ENCODE results near the gene FN3KRP. TPM values are rescaled to one million over a fixed set of nuclear protein-coding genes. Genes with fewer than 3 reads are reported as not detected.
"Not testable (repeated sequence)": the region's sequence is repeated elsewhere in the genome, so short reads cannot be mapped to it uniquely, and the experiment has no call there.

The FN3KRP gene
- total RNA-seq, 1 experiment from 2014 or later = 35.4 TPM

GRCh38 chr17:82737967-82738877 is 21.7 kb downstream of the FN3KRP start:
- BruUV-seq (replicated peaks) = no TSS peak
- intact Hi-C loops (cut with micrococcal nuclease; ENCODE audit: unreplicated experiment) = no loop called here
- Histone ChIP-seq H3K27ac (ENCODE audit: low read depth, low read length, poor library complexity, severe bottlenecking) (no peak overlapping the region), H3K36me3 (ENCODE audit: insufficient read depth, low read length, poor library complexity, severe bottlenecking) (peaks cover 20% of the 10 kb centered on the region), H3K27me3 (replicated peaks; ENCODE audit: insufficient read depth, low read depth, low read length, poor library complexity) (no peaks in the 10 kb centered on the region), H3K9me3 (ENCODE audit: low read depth, low read length, poor library complexity, severe bottlenecking) (peaks cover 26% of the 10 kb centered on the region), H3K4me3 (ENCODE audit: low read depth, low read length, poor library complexity, severe bottlenecking) (no peak overlapping the region), H3K4me1 (ENCODE audit: insufficient read depth, low read length, poor library complexity, severe bottlenecking) (no peaks in the 10 kb centered on the region)
- CTCF ChIA-PET = no interaction called here
- POLR2A ChIA-PET (ENCODE audit: low non-redundant PET) = no interaction called here
- TF ChIP-seq EZH2 (IDR thresholded peaks at IDR 0.05; ENCODE audit: borderline replicate concordance, low read depth, low read length, poor library complexity, severe bottlenecking) (no peak), CTCF (conservative IDR thresholded peaks at IDR 0.05; ENCODE audit: low read depth, low read length) (no peak)
- DNase-seq (ENCODE audit: low spot score) = no peak

GRCh38 chr17:82740906-82741759 is 24.6 kb downstream of the FN3KRP start:
- CTCF ChIA-PET = no interaction called here
- intact Hi-C loops (cut with micrococcal nuclease; ENCODE audit: unreplicated experiment) = no loop called here
- Histone ChIP-seq H3K9me3 (ENCODE audit: low read depth, low read length, poor library complexity, severe bottlenecking) (peaks cover 16% of the 10 kb centered on the region), H3K27ac (ENCODE audit: low read depth, low read length, poor library complexity, severe bottlenecking) (no peak overlapping the region), H3K4me3 (ENCODE audit: low read depth, low read length, poor library complexity, severe bottlenecking) (no peak overlapping the region), H3K27me3 (replicated peaks; ENCODE audit: insufficient read depth, low read depth, low read length, poor library complexity) (no peaks in the 10 kb centered on the region), H3K36me3 (ENCODE audit: insufficient read depth, low read length, poor library complexity, severe bottlenecking) (peaks cover 16% of the 10 kb centered on the region), H3K4me1 (ENCODE audit: insufficient read depth, low read length, poor library complexity, severe bottlenecking) (no peaks in the 10 kb centered on the region)
- no peak for TF ChIP-seq EZH2 (IDR thresholded peaks at IDR 0.05; ENCODE audit: borderline replicate concordance, low read depth, low read length, poor library complexity, severe bottlenecking)
- TF ChIP-seq CTCF (conservative IDR thresholded peaks at IDR 0.05; ENCODE audit: low read depth, low read length) = no peak
- BruUV-seq (replicated peaks) = no TSS peak
- DNase-seq (ENCODE audit: low spot score) = no peak
- POLR2A ChIA-PET (ENCODE audit: low non-redundant PET) = no interaction called here

DNA sequence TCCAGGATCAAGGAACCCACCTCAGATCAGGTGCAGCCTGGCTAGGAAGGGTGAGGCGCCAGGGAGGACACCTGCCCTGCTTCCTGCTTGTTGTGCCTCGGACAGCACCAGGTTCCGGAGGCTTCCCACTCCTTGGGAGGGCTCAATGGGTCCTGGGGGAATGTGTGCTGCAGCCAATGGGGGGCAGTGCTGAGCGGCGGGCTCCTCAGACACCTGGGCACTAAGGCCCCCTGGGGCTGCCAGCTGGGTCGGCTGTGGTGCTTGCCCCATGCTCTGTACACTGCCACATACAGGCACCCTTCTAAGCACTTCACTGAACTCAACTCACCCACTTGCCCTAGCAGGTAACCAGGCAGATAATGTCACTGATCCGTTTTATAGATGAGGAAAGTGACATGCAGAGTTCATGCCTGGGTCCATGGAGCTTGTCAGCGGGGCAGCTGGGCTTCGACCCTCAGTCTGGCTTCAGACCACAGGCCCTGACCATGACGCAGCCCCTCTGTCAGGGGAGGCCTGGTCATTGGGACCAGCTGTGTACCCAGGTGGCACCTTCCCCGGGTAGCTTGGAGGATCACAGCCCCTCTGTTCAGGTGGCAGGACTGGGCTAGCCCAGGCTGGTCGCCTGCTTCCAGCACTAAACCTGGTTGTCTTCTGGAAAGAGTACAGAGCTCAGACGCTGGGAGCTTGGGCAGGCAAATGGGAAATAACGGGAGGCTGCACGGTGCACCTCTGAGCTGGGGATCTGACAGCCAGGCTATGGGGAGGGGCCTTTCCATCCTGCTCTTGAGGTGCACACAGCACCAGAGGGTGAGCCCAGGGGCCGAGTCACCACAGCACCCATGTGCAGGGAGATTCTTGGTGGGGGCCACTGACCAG is 27.1 kb downstream of the FN3KRP start:
- TF ChIP-seq CTCF (conservative IDR thresholded peaks at IDR 0.05; ENCODE audit: low read depth, low read length) (no peak), EZH2 (IDR thresholded peaks at IDR 0.05; ENCODE audit: borderline replicate concordance, low read depth, low read length, poor library complexity, severe bottlenecking) (no peak)
- Histone ChIP-seq H3K27me3 (replicated peaks; ENCODE audit: insufficient read depth, low read depth, low read length, poor library complexity) (no peaks in the 10 kb centered on the region), H3K36me3 (ENCODE audit: insufficient read depth, low read length, poor library complexity, severe bottlenecking) (peaks cover 16% of the 10 kb centered on the region), H3K27ac (ENCODE audit: low read depth, low read length, poor library complexity, severe bottlenecking) (no peak overlapping the region), H3K4me3 (ENCODE audit: low read depth, low read length, poor library complexity, severe bottlenecking) (no peak overlapping the region), H3K9me3 (ENCODE audit: low read depth, low read length, poor library complexity, severe bottlenecking) (peaks cover 16% of the 10 kb centered on the region), H3K4me1 (ENCODE audit: insufficient read depth, low read length, poor library complexity, severe bottlenecking) (no peaks in the 10 kb centered on the region)
- intact Hi-C loops (cut with micrococcal nuclease; ENCODE audit: unreplicated experiment) = no loop called here
- POLR2A ChIA-PET (ENCODE audit: low non-redundant PET) = no interaction called here
- CTCF ChIA-PET = no interaction called here
- DNase-seq (ENCODE audit: low spot score) = no peak
- BruUV-seq (replicated peaks) = no TSS peak

GRCh38 chr17:82744736-82745135 is 28.2 kb downstream of the FN3KRP start:
- H3K4me3 ChIP-seq (ENCODE audit: low read depth, low read length, poor library complexity, severe bottlenecking); H3K27me3 ChIP-seq (replicated peaks; ENCODE audit: insufficient read depth, low read depth, low read length, poor library complexity); H3K4me1 ChIP-seq (ENCODE audit: insufficient read depth, low read length, poor library complexity, severe bottlenecking); POLR2A ChIA-PET (ENCODE audit: low non-redundant PET); BruUV-seq (replicated peaks); DNase-seq (ENCODE audit: low spot score); H3K27ac ChIP-seq (ENCODE audit: low read depth, low read length, poor library complexity, severe bottlenecking); intact Hi-C loops (cut with micrococcal nuclease; ENCODE audit: unreplicated experiment); CTCF ChIA-PET: not testable (repeated sequence)
- H3K36me3 ChIP-seq (ENCODE audit: insufficient read depth, low read length, poor library complexity, severe bottlenecking) = peaks cover 16% of the 10 kb centered on the region
- H3K9me3 ChIP-seq (ENCODE audit: low read depth, low read length, poor library complexity, severe bottlenecking) = peaks cover 16% of the 10 kb centered on the region
